ENCODE data around the gene PREP. TPM values are rescaled to one million over a fixed set of nuclear protein-coding genes. Genes with fewer than 3 reads are reported as not detected.

The PREP gene
- polyA plus RNA-seq, 2 of the 4 experiments (the other 2 are of a cell fraction), result 18.9 to 29.7 TPM

- DNase-seq (ENCODE audit: low read depth in 1 of 2, low spot score in 1 of 2), result no peak
- H3K4me1 ChIP-seq, result no peaks in the 10 kb centered on the region
- ChIA-PET POLR2A (no interaction called here), CTCF (no interaction called here)
- H3K9me3 ChIP-seq, result peaks cover 19% of the 10 kb centered on the region; the same call in 2 of the 3 replicates
- H3K27ac ChIP-seq, result no peak overlapping the region
- no peak for FAIRE-seq
- ATAC-seq, result no peak
- TF ChIP-seq FOSL2 (IDR thresholded peaks at IDR 0.05) (no peak), FOSL2 (CRISPR knock-in tag; IDR thresholded peaks at IDR 0.05) (no peak), ZFP36 (IDR thresholded peaks at IDR 0.05; ENCODE audit: borderline replicate concordance, partially characterized antibody) (peak; percentile 67)
- H3K4me3 ChIP-seq, result no peak overlapping the region
- no peak overlapping the region for H3K4me2 ChIP-seq
- WGBS (ENCODE audit: missing lambda C conversion rate), result 60% methylated on average over 1 of the region's 1 CpG
Observed at GRCh38 chr6:105409734-105410133, 6.9 kb upstream of the PREP start.

GRCh38 chr6:105402090-105402938 is 568 bp downstream of the PREP start:
- Histone ChIP-seq H3K9me3 (no peaks in the 10 kb centered on the region), H3K27ac (peak overlapping the region; percentile 94 to 96), H3K4me2 (peak overlapping the region; percentile 79), H3K4me1 (peaks cover 15% of the 10 kb centered on the region; the same call in 1 of the 3 replicates), H3K4me3 (peak overlapping the region; percentile 94)
- ChIA-PET CTCF (interaction anchor here (0.6 to 1.6 kb wide), 24 partner anchors 9 to 1062 kb away, joined by 3 to 11 read pairs (median 3); no protein-coding TSS in a partner anchor), POLR2A (interaction anchor here (0.6 to 1.2 kb wide), 3 partner anchors 8 to 617 kb away, joined by 3 to 8 read pairs (median 3); no protein-coding TSS in a partner anchor)
- DNase-seq (ENCODE audit: low read depth in 1 of 2, low spot score in 1 of 2), result peak; percentile 36 to 41
- 6% methylated on average over 20 of the region's 48 CpGs for WGBS (ENCODE audit: missing lambda C conversion rate)
- no peak for TF ChIP-seq RNF2 (IDR thresholded peaks at IDR 0.05; ENCODE audit: borderline replicate concordance, low read depth)
- TF ChIP-seq CBX2 (IDR thresholded peaks at IDR 0.05; ENCODE audit: borderline replicate concordance, low read depth), result no peak
- peak; percentile 45; the same call in 1 of the 2 replicates for TF ChIP-seq REST (IDR thresholded peaks at IDR 0.05)
- TF ChIP-seq RFX5 (IDR thresholded peaks at IDR 0.05), result no peak
- no peak for TF ChIP-seq HMGXB4 (CRISPR knock-in tag; IDR thresholded peaks at IDR 0.05; ENCODE audit: borderline replicate concordance)
- no peak for TF ChIP-seq RAD21 (conservative IDR thresholded peaks at IDR 0.05 in 1 of 2, IDR thresholded peaks at IDR 0.05 in 1 of 2)
- TF ChIP-seq RCOR1 (IDR thresholded peaks at IDR 0.05; ENCODE audit: low read depth, low read length), result no peak
- TF ChIP-seq BCL3 (IDR thresholded peaks at IDR 0.05), result no peak
- 0 out of 5 replicates have a peak, but pooled peaks of 1 of the 2 experiments have one; percentile 46 for TF ChIP-seq JUN (IDR thresholded peaks at IDR 0.05)
- no peak for TF ChIP-seq E2F6 (IDR thresholded peaks at IDR 0.05; ENCODE audit: borderline replicate concordance, low read depth)
- TF ChIP-seq FOSB (CRISPR knock-in tag; IDR thresholded peaks at IDR 0.05), result no peak
- ATAC-seq, result peak; percentile 76 to 83
- FAIRE-seq, result no peak

All from A549 (cell line).